BE2C (cell line): Measurements from ENCODE around the gene IMPG1.

Experiments used
- DNase-seq: peaks from one replicate; pipeline ENCODE4 v3.0.0-alpha.2; 2020
- H3K27me3 ChIP-seq: fragments of 250-450 bp; sonication (Bioruptor Pico); 2 replicates; pipeline ENCODE4 v1.5.1; 2020; ENCODE audit warnings: mild to moderate bottlenecking
- H3K36me3 ChIP-seq: fragments of 250-450 bp; sonication (Bioruptor Pico); 2 replicates; pipeline ENCODE4 v1.5.1; 2020; ENCODE audit warnings: mild to moderate bottlenecking
- H3K4me1 ChIP-seq: fragments of 250-450 bp; sonication (Bioruptor Pico); 2 replicates; pipeline ENCODE4 v1.5.1; 2020
- H3K4me3 ChIP-seq: 2 replicates; pipeline ENCODE4 v1.5.1; 2011; ENCODE audit warnings: low read depth, low read length
- H3K9me3 ChIP-seq: fragments of 250-450 bp; sonication (Bioruptor Pico); 2 replicates; pipeline ENCODE4 v1.5.1; 2020
- TF ChIP-seq, protein P1 (sequence below): IDR thresholded peaks from 2 replicates; pipeline ENCODE4 v1.5.1; 2012; ENCODE audit warnings: mild to moderate bottlenecking, low read depth, low read length

Gene IMPG1

DNA sequence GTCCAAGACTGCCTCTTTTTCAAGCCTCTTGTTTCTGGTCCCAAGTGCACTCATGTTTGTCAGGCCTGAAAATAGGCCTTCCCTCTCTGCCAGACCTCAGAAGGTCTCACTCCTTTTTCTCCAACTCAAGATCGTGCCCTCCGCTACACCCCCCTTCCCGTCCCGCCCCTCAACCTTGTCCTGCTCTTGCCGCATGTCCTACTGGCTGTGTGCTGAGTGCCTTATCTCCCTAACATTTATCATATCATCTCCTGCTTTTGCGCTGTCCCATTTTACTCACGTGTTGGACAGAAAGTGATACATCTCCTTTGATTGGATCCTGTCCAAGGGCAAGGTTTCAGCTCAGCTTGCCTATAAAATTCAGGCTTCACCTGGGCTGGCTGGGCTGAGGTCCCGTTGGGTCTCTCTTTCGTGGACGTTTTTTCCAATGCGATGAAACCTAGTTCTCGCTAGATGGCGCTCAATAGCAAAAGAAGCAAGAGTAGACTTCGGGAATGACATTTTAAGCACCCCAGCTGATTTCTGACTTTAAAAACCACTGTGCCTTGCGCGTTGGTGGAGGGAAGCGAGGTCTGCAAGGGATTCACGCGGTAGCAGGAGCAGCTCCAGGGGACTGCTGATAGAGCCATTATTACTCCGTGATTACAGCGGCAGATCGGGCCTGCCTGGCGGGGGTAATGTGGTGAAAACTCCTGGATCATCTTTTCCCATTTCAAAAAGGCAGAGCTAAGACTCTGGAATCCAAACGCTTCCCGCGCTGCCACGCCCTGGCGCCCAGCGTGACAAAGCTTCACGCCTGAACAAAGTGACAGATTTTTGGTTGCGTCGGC is 137.6 kb downstream of the IMPG1 start:
- Histone ChIP-seq H3K27me3 (peaks cover 13% of the 10 kb centered on the region), H3K4me3 (peak overlapping the region; percentile 47), H3K36me3 (no peaks in the 10 kb centered on the region), H3K4me1 (no peaks in the 10 kb centered on the region), H3K9me3 (no peaks in the 10 kb centered on the region; the same call in 1 of the 2 replicates)
- peak; percentile 35 for DNase-seq
- TF ChIP-seq, protein P1, sequence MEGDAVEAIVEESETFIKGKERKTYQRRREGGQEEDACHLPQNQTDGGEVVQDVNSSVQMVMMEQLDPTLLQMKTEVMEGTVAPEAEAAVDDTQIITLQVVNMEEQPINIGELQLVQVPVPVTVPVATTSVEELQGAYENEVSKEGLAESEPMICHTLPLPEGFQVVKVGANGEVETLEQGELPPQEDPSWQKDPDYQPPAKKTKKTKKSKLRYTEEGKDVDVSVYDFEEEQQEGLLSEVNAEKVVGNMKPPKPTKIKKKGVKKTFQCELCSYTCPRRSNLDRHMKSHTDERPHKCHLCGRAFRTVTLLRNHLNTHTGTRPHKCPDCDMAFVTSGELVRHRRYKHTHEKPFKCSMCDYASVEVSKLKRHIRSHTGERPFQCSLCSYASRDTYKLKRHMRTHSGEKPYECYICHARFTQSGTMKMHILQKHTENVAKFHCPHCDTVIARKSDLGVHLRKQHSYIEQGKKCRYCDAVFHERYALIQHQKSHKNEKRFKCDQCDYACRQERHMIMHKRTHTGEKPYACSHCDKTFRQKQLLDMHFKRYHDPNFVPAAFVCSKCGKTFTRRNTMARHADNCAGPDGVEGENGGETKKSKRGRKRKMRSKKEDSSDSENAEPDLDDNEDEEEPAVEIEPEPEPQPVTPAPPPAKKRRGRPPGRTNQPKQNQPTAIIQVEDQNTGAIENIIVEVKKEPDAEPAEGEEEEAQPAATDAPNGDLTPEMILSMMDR: peak; percentile 85

DNA sequence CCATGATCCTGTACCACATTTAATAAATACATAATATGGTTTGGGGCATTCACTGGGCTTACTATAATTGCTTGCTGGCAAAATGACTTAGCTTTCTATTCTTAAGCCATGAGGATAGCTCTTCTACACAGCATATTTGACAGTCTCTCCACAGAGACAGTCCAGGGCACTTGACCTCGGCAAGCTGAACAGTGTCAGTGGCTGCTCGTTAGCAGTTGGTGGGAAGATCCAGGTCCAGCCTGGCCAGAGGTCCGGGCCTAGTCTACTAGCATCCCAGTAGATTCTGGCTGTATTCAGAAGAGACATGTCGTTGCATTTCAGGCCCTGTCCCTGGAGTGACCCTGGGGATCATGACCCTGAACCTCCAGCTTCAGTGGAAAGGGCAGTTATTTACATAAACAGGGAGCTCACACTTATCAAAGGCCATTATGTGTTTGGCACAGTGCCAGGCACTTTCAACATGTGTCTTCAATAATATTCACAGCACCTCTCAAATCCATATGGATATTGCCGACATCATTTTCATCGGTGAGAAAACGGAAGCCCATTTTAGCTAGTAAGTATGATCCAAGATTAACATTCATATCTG is 139.0 kb downstream of the IMPG1 start:
- Histone ChIP-seq H3K36me3 (no peaks in the 10 kb centered on the region), H3K27me3 (peaks cover 13% of the 10 kb centered on the region), H3K4me1 (no peaks in the 10 kb centered on the region), H3K4me3 (no peak overlapping the region), H3K9me3 (no peaks in the 10 kb centered on the region; the same call in 1 of the 2 replicates)
- DNase-seq: no peak
- TF ChIP-seq, protein P1: no peak

DNA sequence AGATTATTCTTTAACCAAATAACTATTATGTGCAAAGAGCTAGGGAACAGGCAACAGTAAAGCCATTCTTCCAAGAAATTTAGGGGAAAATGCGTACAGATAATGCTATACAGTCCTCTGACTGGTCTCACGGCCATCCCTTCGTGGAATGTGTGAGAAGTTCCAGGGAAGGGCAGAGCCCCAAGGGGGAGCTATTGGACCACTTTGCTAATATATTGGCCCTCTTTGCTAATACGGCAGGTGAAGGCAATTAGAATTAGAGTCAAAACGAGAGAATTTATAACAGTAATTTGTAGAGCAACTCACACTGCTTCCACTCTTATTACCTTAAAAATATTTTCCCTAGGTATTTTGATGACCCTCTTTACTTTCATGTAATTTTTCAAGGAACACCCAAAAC is 140.4 kb downstream of the IMPG1 start:
- Histone ChIP-seq H3K4me3 (no peak overlapping the region), H3K27me3 (peaks cover 13% of the 10 kb centered on the region)
- DNase-seq: peak; percentile 59

DNA sequence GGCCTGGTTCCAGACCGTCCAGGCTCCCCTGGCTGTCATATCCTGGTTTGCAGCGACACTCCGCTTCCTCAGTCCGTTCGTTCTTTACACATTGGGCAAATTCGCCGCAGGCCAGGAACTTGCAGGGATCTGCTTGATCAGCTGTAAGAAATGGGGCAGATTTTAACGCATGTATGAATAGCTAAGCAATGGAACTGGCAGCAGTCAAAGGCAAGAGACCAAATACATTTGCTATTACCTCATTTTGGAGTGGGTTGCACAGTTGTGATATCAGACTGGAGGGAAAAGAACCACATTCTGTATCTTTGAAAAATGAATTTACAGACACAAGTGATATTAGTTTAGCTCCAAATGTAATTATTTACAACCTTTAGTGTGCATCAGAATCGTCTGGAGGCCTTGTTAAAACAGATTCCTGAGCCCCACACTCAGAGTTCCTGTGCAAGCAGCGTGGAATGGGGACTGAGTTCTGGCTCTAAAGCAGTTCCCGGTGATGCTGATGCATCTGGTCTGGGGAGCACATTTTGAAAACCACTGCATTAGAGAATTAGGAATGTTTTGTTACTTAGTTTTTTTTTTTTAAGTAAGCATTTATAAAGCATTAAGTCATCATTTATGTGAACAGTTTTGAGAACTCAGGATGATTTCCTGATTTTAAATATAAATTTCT is 141.3 kb downstream of the IMPG1 start:
- no peaks in the 10 kb centered on the region for H3K36me3 ChIP-seq
- no peak for DNase-seq
- TF ChIP-seq, protein P1: no peak

More for the DNA sequence above, 140.4 kb downstream of the IMPG1 start:
- no peaks in the 10 kb centered on the region for H3K9me3 ChIP-seq
- H3K4me1 ChIP-seq: no peaks in the 10 kb centered on the region
- TF ChIP-seq, protein P1: peak; percentile 84
- no peaks in the 10 kb centered on the region for H3K36me3 ChIP-seq

DNA sequence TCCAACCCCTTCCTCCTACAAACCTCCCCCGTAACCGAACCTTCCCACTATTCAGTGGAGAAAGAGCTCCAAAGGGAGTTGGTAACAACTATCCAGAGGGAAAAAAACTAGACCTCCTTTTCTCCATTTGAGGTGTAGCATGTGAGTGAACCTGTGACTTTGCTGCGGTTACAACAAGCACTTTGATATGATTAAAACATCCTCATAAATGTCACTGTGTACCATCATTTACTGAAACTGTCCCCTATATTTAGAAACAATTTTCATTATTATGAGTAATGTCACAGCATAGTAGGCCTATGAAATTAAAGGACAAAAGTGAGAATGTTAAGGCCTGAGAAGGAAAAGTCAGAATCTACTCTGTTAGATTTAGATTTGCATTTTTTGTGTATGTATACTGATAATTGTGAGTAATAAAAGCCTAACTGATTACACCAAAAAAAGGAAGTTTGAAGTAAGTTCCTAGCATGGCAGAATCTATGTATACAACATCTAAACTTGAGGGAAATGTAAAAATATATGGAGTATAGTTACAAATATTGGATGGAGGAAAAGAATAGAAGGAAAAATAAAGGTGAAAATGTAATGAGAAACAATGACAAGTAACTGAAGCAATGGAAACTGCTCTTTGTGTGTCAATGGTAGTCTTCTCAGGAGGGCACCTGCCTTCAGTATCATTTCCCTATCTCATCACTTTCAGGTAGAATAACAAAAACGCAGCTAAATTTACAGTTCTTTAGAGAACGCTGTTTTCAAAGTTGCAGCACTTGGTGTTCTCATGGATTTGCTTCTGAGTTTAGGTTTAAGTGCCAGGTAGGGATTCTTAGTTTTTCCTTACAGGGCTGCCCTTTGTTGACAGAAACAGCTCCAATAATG is 145.9 kb downstream of the IMPG1 start:
- Histone ChIP-seq H3K27me3 (no peaks in the 10 kb centered on the region), H3K9me3 (no peaks in the 10 kb centered on the region), H3K4me3 (no peak overlapping the region), H3K4me1 (no peaks in the 10 kb centered on the region), H3K36me3 (no peaks in the 10 kb centered on the region)
- TF ChIP-seq, protein P1: no peak
- no peak for DNase-seq

More for the DNA sequence above, 141.3 kb downstream of the IMPG1 start:
- Histone ChIP-seq H3K4me1 (no peaks in the 10 kb centered on the region), H3K9me3 (no peaks in the 10 kb centered on the region), H3K27me3 (peaks cover 13% of the 10 kb centered on the region), H3K4me3 (no peak overlapping the region)
